ENCODE data around the gene UCP3.

UCP3 gene

GRCh38 chr11:74008373-74009229 lies at the start of gene UCP3:
Gene UCP3 (minus strand): TSS chr11:74009085. CDS start chr11:74007042, 2,043 bp downstream.
- DNase-seq, result no peak

GRCh38 chr11:74057249-74058151 lies 48.6 kb upstream of the UCP3 start:
- no peak for DNase-seq

GRCh38 chr11:74055938-74056337 lies 47.1 kb upstream of the UCP3 start:
- DNase-seq, result no peak

- DNase-seq, result no peak
Measured at GRCh38 chr11:74050465-74050864, 41.6 kb upstream of the UCP3 start.

- DNase-seq, result no peak
Measured at GRCh38 chr11:74048993-74049392, 40.1 kb upstream of the UCP3 start.

GRCh38 chr11:74044538-74044937 lies 35.7 kb upstream of the UCP3 start:
- DNase-seq, result no peak

GRCh38 chr11:74043450-74043849 lies 34.6 kb upstream of the UCP3 start:
- no peak for DNase-seq

- DNase-seq, result no peak
Measured at GRCh38 chr11:74037309-74037708, 28.4 kb upstream of the UCP3 start.

GRCh38 chr11:74035264-74035663 lies 26.4 kb upstream of the UCP3 start:
- no peak for DNase-seq

GRCh38 chr11:74033046-74033445 lies 24.2 kb upstream of the UCP3 start:
- no peak for DNase-seq

- no peak for DNase-seq
Measured at GRCh38 chr11:74030723-74031676, 22.1 kb upstream of the UCP3 start.

GRCh38 chr11:74025467-74026166 lies 16.7 kb upstream of the UCP3 start:
- no peak for DNase-seq

- no peak for DNase-seq
Measured at GRCh38 chr11:74024261-74025029, 15.6 kb upstream of the UCP3 start.

- no peak for DNase-seq
Measured at GRCh38 chr11:74023276-74023675, 14.4 kb upstream of the UCP3 start.

- no peak for DNase-seq
Measured at GRCh38 chr11:74022546-74022945, 13.7 kb upstream of the UCP3 start.

- no peak for DNase-seq
Measured at GRCh38 chr11:74021998-74022397, 13.1 kb upstream of the UCP3 start.

GRCh38 chr11:74020539-74020938 lies 11.7 kb upstream of the UCP3 start:
- no peak for DNase-seq

- DNase-seq, result no peak
Measured at GRCh38 chr11:74019860-74020259, 11.0 kb upstream of the UCP3 start.

GRCh38 chr11:74019104-74019738 lies 10.3 kb upstream of the UCP3 start:
- DNase-seq, result no peak

- DNase-seq, result no peak
Measured at GRCh38 chr11:74018331-74019005, 9.6 kb upstream of the UCP3 start.

Measured in NCI-H82 (cell line).